HG02852 (cell line): ENCODE data around the gene RAB35.

ENCODE experiments used
- ATAC-seq: cut with Tn5 transposase; IDR thresholded peaks from one replicate; pipeline ENCODE4 v1.9.1; 2021; ENCODE audit warnings: mild to moderate bottlenecking, moderate library complexity; ENCODE audit not compliant: unreplicated experiment

RAB35 gene

DNA sequence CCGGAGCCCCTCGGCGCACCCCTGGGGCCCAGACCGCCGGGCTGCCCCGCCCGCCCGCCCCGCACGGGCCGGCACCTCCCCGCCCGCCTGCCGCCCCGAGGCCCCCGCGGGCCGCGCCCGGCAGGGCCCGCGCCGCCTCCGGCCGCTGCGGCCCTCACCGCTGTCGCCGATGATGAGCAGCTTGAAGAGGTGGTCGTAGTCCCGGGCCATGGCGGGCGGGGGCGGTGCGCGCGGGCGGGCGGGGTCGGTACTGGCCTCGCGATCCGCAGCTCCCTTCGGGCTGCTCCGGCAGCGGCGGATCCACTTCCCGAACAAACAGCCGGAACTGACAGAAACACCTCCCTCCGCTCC lies at the start of gene RAB35:
TSS of gene RAB35 (minus strand) at position 313 of the 351 bp plus-strand sequence. CDS start at position 210, 103 bp downstream.
- no peak for ATAC-seq

GRCh38 chr12:120164293-120164692 lies 47.7 kb upstream of the RAB35 start:
- ATAC-seq, result no peak

- ATAC-seq, result no peak
Measured at GRCh38 chr12:120162763-120163162, 46.2 kb upstream of the RAB35 start.

- no peak for ATAC-seq
Measured at GRCh38 chr12:120161852-120162251, 45.3 kb upstream of the RAB35 start.

DNA sequence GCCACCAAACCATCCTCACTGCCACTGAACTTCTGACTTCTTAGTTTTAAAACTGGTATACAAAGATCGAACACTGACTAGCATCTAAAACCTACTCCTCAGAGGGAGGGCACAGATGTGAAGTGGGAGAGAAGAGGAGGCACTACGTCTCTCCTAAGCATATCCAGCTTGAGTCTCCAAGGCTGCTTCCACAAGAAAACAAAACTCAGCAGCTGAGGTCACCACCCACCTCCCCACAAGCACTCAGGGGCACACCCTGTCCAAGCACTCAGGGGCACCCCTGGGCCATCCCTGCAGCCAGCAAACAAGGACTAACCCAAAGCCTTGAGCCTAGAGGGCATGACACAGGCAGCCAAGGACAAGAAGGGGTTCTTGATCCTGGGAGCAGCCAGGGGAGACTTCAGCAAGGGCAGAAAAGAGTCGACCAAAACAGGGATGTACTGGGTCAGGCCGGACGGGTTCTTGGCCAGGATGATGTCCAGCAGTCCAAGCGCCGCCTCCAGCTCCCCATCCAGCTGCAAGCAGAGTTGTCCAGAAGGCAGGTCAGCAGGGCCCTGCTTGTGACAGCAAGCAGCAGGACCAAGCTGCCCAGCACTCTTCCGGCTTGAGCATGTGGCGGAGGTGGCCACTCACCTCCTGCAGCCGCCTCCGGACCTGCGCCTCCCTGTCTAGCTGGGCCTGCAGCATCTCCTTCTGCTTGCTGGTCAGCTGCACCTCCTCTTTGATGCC lies 43.1 kb upstream of the RAB35 start:
- no peak for ATAC-seq

GRCh38 chr12:120158351-120158750 lies 41.8 kb upstream of the RAB35 start:
- ATAC-seq, result no peak

DNA sequence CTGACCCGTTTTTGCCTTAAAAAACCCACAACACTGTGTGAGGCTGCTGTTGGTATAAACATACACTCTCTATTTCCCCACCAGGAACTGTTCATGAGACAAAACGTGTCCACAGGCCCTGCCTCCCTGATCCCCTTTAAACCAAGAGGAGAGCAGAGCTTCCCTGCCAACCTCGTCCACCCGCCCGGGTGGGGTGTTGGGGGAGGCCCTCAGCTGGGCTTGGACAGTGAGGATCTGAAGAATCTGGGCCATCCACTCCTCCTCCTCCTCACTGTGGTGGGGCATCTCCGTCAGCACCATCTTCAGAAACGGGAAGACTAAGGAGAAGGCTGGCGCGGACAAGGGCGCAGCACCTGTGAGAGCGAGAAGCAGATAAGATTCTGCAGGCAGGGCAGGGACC lies 41.1 kb upstream of the RAB35 start:
- no peak for ATAC-seq

DNA sequence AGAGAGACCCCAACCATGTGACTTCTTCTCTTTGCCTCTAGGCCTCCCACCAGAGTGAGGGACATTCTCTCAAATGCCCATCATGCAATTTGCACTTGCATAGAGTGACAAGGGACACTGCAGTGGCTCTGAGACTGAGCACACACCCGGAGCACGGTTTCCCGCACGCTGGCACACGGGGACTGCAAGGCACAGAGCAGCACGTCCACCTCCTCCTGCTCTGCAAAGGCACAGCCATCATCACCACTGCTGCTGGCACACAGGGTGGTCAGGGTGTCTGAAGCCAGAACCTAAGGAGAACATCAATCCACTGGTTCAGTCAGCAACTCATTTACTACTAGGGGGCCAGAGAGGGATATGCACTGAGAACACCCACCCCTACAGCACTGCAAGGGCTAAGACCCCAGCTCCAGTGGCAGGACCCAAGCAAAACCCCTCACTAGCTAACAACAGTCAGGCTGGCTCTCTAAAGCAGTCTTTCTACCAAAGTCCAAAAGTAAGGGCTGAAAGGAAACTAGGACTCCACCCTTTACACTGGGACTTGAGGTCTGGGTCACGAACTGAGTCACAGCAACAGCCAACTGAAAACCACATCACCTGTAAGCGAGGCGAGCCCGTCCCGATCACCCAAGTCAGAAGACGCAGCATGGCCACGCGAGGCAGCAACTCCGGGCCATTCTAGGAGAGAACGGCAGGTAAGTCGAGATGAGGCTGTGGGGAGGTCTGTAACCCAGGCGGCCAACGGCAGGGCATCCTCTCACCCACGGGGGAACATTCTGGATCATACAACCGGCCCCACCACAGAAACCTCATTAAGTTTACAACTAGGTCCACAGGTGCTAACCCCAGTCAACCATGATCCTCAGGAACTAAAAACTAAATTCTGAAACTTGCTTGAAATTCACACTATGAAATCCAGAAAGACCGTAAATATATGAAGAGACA lies 40.0 kb upstream of the RAB35 start:
- ATAC-seq, result no peak

GRCh38 chr12:120155072-120155471 lies 38.5 kb upstream of the RAB35 start:
- no peak for ATAC-seq

DNA sequence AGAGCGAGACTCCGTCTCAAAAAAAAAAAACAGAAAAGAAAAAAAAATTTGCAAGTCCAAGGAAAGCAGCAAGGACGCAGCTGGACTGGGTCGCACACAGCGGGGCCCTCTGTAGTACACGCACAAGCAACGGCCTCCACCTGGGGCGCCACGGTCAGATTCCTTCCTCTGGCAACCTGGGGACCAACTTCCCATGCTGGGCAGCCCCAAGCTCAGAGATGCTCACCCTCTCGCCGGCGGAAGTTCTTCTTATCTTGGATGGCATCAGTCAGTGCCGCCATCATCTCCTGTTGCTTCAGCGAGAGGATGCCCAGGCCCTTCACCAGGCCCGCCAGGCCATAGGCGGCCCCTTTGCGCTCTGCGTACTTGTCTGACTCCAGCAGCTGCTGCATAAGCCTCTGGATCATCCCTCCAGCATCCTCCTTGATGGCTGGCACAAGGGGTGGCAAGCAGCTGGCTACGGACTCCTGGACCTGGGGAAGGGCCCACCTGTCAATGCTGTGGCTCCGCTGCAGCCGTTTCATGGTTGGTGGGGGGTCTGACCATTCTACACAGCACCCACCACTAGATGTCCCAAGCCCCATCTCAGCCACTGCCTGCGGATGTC lies 34.5 kb upstream of the RAB35 start:
- ATAC-seq, result no peak

- no peak for ATAC-seq
Measured at GRCh38 chr12:120148011-120148410, 31.5 kb upstream of the RAB35 start.

DNA sequence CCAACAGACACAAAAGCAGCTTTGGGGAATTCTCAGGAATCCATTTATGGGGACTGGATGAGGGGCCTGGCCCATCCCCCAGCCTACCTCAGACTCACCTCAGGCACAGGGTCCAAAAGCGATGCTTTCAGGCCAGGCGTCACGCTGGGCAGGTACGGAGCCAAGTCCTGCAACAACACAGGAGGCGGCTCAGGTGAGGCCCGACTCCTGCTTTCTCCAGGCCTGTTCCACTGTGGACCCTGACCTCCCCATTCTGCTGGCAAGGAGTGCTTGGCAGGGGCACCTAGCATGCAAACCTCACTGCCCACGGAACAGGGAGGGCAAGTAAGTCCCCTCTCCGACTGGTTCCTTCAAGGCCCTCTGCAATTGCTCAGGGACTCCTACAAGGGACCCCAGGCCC lies 28.6 kb upstream of the RAB35 start:
- no peak for ATAC-seq

GRCh38 chr12:120144215-120144614 lies 27.7 kb upstream of the RAB35 start:
- no peak for ATAC-seq

- ATAC-seq, result no peak
Measured at GRCh38 chr12:120142231-120142877, 25.8 kb upstream of the RAB35 start.

DNA sequence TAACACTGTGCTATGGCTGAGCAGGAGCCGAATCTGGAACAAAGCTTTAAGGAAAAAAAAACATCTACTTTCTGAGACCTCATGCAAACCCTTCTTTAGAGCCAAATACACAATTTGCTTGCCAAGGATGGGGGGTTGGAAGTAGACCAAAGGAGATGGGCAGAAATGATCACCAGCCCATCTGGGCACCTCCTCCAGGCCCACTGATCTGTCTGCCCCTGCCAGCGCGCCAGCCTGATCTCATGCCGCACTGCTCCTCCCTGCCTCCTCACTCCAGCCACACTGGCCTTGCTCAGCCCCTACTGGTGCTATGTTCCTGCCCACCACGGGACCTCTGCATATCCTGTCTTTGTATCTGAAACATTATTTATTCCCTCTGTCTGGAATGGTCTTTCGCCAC lies 24.8 kb upstream of the RAB35 start:
- no peak for ATAC-seq

DNA sequence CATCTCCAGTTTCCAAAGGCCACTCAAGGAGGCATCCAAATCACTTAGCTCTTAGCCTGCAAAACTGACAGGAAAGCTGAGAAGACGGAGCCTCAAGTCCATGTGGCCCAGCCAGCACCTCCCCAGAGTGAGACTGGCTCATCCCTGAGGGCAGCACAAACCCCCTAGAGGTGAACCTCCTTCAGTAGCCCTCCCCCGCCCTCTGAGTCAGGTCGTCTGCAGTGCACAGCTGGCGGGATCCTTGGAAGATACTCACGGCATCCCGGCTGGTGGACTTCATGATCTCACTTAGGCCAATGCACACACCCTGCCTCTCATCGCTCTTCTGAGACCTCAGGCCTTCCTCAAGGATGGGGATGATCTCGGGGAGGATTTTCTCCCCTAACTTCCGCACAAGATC lies 24.1 kb upstream of the RAB35 start:
- ATAC-seq, result no peak

DNA sequence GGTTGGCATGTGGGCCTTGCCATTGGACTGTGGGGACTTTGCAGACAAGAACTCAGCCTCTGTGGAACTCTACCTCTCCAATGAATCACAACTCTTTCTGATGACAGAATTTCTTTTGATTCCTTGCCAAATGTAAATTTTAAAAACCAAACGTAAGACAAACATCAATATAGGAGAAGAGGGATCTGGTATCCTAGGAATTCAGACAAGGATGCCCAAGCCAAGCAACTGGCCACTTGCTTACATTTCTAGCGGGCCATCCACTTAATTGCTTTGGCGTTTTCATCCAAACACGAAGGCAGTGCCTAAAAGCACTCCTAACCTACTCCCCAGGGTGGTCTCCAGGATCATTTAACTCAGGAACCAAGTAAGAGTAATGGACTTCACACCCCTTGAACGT lies 23.4 kb upstream of the RAB35 start:
- ATAC-seq, result no peak

GRCh38 chr12:120138366-120138765 lies 21.8 kb upstream of the RAB35 start:
- ATAC-seq, result no peak

DNA sequence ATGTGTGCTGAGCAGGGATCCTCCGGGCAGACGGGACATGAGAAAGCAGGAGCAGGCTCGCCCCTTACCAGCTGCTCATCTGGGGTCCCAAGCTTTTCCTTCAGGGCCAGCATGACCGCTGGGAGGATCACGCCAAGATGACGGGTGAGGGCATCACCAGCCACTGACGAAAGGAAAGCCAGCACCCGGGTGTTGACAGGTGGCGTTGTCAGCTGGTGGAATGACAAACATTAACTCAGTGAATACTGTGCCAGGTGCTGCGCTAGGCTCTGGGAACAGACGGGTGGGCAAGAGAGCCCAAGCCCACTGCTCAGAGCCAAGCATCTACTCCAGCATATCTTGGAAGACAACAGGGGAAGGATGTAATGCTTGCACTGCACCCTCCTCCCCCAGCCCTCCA lies 21.3 kb upstream of the RAB35 start:
- no peak for ATAC-seq

- ATAC-seq, result no peak
Measured at GRCh38 chr12:120136093-120136770, 19.7 kb upstream of the RAB35 start.
